Erythroblast (primary cell): ENCODE data around the gene CAPN8.

Source experiments
- GATA1 ChIP-seq: IDR thresholded peaks from 2 replicates; pipeline ENCODE4 v1.6.1; 2011; ENCODE audit warnings: low read depth, mild to moderate bottlenecking, control low read depth, low read length, moderate library complexity
- POLR2A ChIP-seq: IDR thresholded peaks from 2 replicates; pipeline ENCODE4 v1.6.1; 2011; ENCODE audit warnings: mild to moderate bottlenecking, low read length

GRCh38 chr1:223703668-223704013 lies 38.1 kb upstream of the CAPN8 start:
- TF ChIP-seq POLR2A (no peak), GATA1 (no peak)
